CD4-positive, alpha-beta memory T cell (primary cell): Measurements from ENCODE around the gene TAPBPL. TPM values are rescaled to one million over a fixed set of nuclear protein-coding genes. Genes with fewer than 3 reads are reported as not detected.

ENCODE experiments used
- CTCF ChIA-PET: fragments of 350-600 bp; sonication (Branson Sonifier 250); formaldehyde crosslinking; loops from one replicate; lab custom pipeline; 2021; ENCODE audit warnings: inconsistent platforms; ENCODE audit not compliant: partially characterized antibody; lab: Charles Lee
- POLR2A ChIA-PET: fragments of 350-600 bp; sonication (Branson Sonifier 250); formaldehyde crosslinking; loops from one replicate; lab custom pipeline; 2021; ENCODE audit not compliant: partially characterized antibody; lab: Charles Lee
- DNase-seq, 5 donors: peaks; one replicate each; pipeline versions ENCODE4 v3.0.0 to v3.0.0-alpha.2; 2020 to 2022; ENCODE audit warnings: mixed read lengths in 1 of 5
- H3K27ac ChIP-seq: one replicate; pipeline ENCODE4 v1.7.0; 2013; ENCODE audit warnings: low read depth, low read length
- H3K27me3 ChIP-seq: 2 replicates; pipeline ENCODE4 v1.7.0; 2013; ENCODE audit warnings: mild to moderate bottlenecking, low read length, moderate library complexity; ENCODE audit not compliant: insufficient read depth
- H3K36me3 ChIP-seq: 2 replicates; pipeline ENCODE4 v1.7.0; 2013; ENCODE audit warnings: mild to moderate bottlenecking, low read length, moderate library complexity; ENCODE audit not compliant: insufficient read depth
- H3K4me1 ChIP-seq: 2 replicates; pipeline ENCODE4 v1.7.0; 2013; ENCODE audit warnings: mild to moderate bottlenecking, low read length, moderate library complexity; ENCODE audit not compliant: insufficient read depth
- H3K4me3 ChIP-seq, 2 donors: one replicate each; pipeline ENCODE4 v1.7.0; 2013; ENCODE audit warnings: low read length in 2 of 2, mild to moderate bottlenecking in 1 of 2
- H3K9me3 ChIP-seq, 2 donors: one replicate each; pipeline ENCODE4 v1.7.0; 2013; ENCODE audit warnings: low read length in 2 of 2, control low read depth in 1 of 2; ENCODE audit not compliant: control insufficient read depth in 1 of 2
- H3K27ac Mint-ChIP-seq, 7 donors: one replicate each; pipeline ENCODE4 v1.8.0; 2020 to 2021; ENCODE audit warnings: mixed read lengths in 7 of 7, mild to moderate bottlenecking in 6 of 7, inconsistent platforms in 3 of 7, moderate library complexity in 3 of 7
- H3K27me3 Mint-ChIP-seq, 2 donors: one replicate each; pipeline ENCODE4 v1.8.0; 2020 to 2021; ENCODE audit warnings: mixed read lengths in 2 of 2
- H3K36me3 Mint-ChIP-seq, 2 donors: one replicate each; pipeline ENCODE4 v1.8.0; 2020 to 2021; ENCODE audit warnings: mixed read lengths in 2 of 2, inconsistent platforms in 1 of 2, mild to moderate bottlenecking in 1 of 2
- H3K4me1 Mint-ChIP-seq, 4 donors: one replicate each; pipeline ENCODE4 v1.8.0; 2020 to 2021; ENCODE audit warnings: mixed read lengths in 4 of 4, mild to moderate bottlenecking in 1 of 4
- H3K4me3 Mint-ChIP-seq, 8 donors: one replicate each; pipeline ENCODE4 v1.8.0; 2020 to 2021; ENCODE audit warnings: mixed read lengths in 8 of 8, mild to moderate bottlenecking in 7 of 8, moderate library complexity in 6 of 8, inconsistent platforms in 3 of 8
- H3K9me3 Mint-ChIP-seq, 8 donors: one replicate each; pipeline ENCODE4 v1.8.0; 2020 to 2021; ENCODE audit warnings: mixed read lengths in 8 of 8, mild to moderate bottlenecking in 5 of 8, inconsistent platforms in 3 of 8, moderate library complexity in 1 of 8
- intact Hi-C: fragments of 100-400 bp; cut with micrococcal nuclease; formaldehyde crosslinking; loops from one replicate; pipeline ENCODE4 v1.15.1; 2023
- polyA plus RNA-seq, 2 donors: library from polyadenylated mRNA; unstranded; fragments of 300-500 nt; fragmentation: Illumina TruSeq; gene quantifications; one replicate each; pipeline ENCODE4 v1.2.3, GENCODE V29; 2021
- total RNA-seq, 2 experiments: library from RNA; stranded (reverse); gene quantifications; one replicate each; pipeline ENCODE4 v1.2.3, GENCODE V29; 2021

TAPBPL gene
- total and polyA plus RNA-seq, 4 experiments from 2014 or later: 66.4 to 116 (median 84.6) TPM

GRCh38 chr12:6434205-6435140 is 17.4 kb upstream of the TAPBPL start:
- intact Hi-C loops: loop anchor here (1.0 kb wide), 1 partner anchor 10 kb away; the partner anchor contains the start of gene CD27
- Mint-ChIP-seq H3K9me3 (no peaks in the 10 kb centered on the region), H3K27me3 (no peaks in the 10 kb centered on the region), H3K36me3 (no peaks in the 10 kb centered on the region), H3K4me1 (peaks cover 13 to 42% (median 28%) of the 10 kb centered on the region in 4 donors), H3K4me3 (peak overlapping the region in 7 of 8 donors; percentile 36 to 72 (median 58)), H3K27ac (peak overlapping the region in 5 of 7 donors; percentile 78 to 90 (median 82))
- Histone ChIP-seq H3K4me1 (peaks cover 29% of the 10 kb centered on the region), H3K27ac (no peak overlapping the region), H3K4me3 (no peak overlapping the region), H3K36me3 (no peaks in the 10 kb centered on the region), H3K9me3 (no peaks in the 10 kb centered on the region), H3K27me3 (no peaks in the 10 kb centered on the region)
- CTCF ChIA-PET: interaction anchor here (0.6 to 2.2 kb wide), 11 partner anchors 10 to 111 kb away, joined by 3 to 16 read pairs (median 3); partner anchors contain the start of gene CD27
- DNase-seq: peak in 4 of 5 donors; percentile 24 to 58 (median 38)
- POLR2A ChIA-PET: interaction anchor here (1.0 to 6.0 kb wide), 12 partner anchors 8 to 101 kb away, joined by 3 to 48 read pairs (median 6); partner anchors contain the start of genes CD27, MRPL51, TAPBPL and VAMP1

- H3K4me3 Mint-ChIP-seq: no peak overlapping the region
- CTCF ChIA-PET: interaction anchor here (0.8 to 1.4 kb wide), 2 partner anchors 10 to 29 kb away, joined by 3 read pairs; no protein-coding TSS in a partner anchor
Measured at GRCh38 chr12:6435961-6436715, 15.7 kb upstream of the TAPBPL start.

GRCh38 chr12:6437586-6437985 is 14.3 kb upstream of the TAPBPL start:
- Mint-ChIP-seq H3K4me3 (no peak overlapping the region), H3K9me3 (no peaks in the 10 kb centered on the region), H3K27ac (no peak overlapping the region), H3K36me3 (no peaks in the 10 kb centered on the region), H3K4me1 (peaks cover 15 to 32% (median 19%) of the 10 kb centered on the region in 4 donors), H3K27me3 (no peaks in the 10 kb centered on the region)
- no peak for DNase-seq
- peaks cover 20% of the 10 kb centered on the region for H3K4me1 ChIP-seq
- ChIA-PET POLR2A (interaction anchor here (18.0 kb wide), 1 partner anchor 24 kb away, joined by 728 read pairs; no protein-coding TSS in a partner anchor), CTCF (interaction anchor here (1.3 to 2.8 kb wide), 3 partner anchors 10 to 28 kb away, joined by 3 to 20 read pairs (median 5); no protein-coding TSS in a partner anchor)
- H3K27ac ChIP-seq: no peak overlapping the region
- H3K36me3 ChIP-seq: no peaks in the 10 kb centered on the region
- no peaks in the 10 kb centered on the region for H3K9me3 ChIP-seq
- no peaks in the 10 kb centered on the region for H3K27me3 ChIP-seq
- intact Hi-C loops: no loop called here
- no peak overlapping the region for H3K4me3 ChIP-seq

More at GRCh38 chr12:6435961-6436715, 15.7 kb upstream of the TAPBPL start:
- Histone ChIP-seq H3K9me3 (no peaks in the 10 kb centered on the region), H3K27me3 (no peaks in the 10 kb centered on the region), H3K4me1 (peaks cover 21% of the 10 kb centered on the region), H3K36me3 (no peaks in the 10 kb centered on the region), H3K4me3 (no peak overlapping the region), H3K27ac (no peak overlapping the region)
- Mint-ChIP-seq H3K27me3 (no peaks in the 10 kb centered on the region), H3K36me3 (no peaks in the 10 kb centered on the region), H3K27ac (peak overlapping the region in 2 of 7 donors; percentile 55 to 63), H3K4me1 (peaks cover 13 to 31% (median 20%) of the 10 kb centered on the region in 4 donors), H3K9me3 (no peaks in the 10 kb centered on the region)
- POLR2A ChIA-PET: interaction anchor here (3.6 to 6.0 kb wide), 3 partner anchors 8 to 34 kb away, joined by 17 to 48 read pairs (median 28); partner anchors contain the start of genes CD27, TAPBPL and VAMP1
- intact Hi-C loops: no loop called here
- no peak for DNase-seq

GRCh38 chr12:6438345-6438744 is 13.5 kb upstream of the TAPBPL start:
- ChIA-PET POLR2A (interaction anchor here (1.2 to 18.0 kb wide), 4 partner anchors 9 to 32 kb away, joined by 3 to 728 read pairs (median 11); partner anchors contain the start of genes TAPBPL and VAMP1), CTCF (interaction anchor here (1.1 to 2.8 kb wide), 7 partner anchors 11 to 122 kb away, joined by 3 to 20 read pairs (median 4); partner anchors contain the start of gene TAPBPL)
- Histone ChIP-seq H3K9me3 (no peaks in the 10 kb centered on the region), H3K27ac (no peak overlapping the region), H3K27me3 (no peaks in the 10 kb centered on the region), H3K4me1 (peaks cover 18% of the 10 kb centered on the region), H3K4me3 (no peak overlapping the region), H3K36me3 (no peaks in the 10 kb centered on the region)
- H3K4me3 Mint-ChIP-seq: no peak overlapping the region
- DNase-seq: no peak
- no peaks in the 10 kb centered on the region for H3K27me3 Mint-ChIP-seq
- H3K27ac Mint-ChIP-seq: peak overlapping the region in 2 of 7 donors; percentile 66 to 72
- H3K36me3 Mint-ChIP-seq: no peaks in the 10 kb centered on the region
- intact Hi-C loops: no loop called here
- H3K4me1 Mint-ChIP-seq: peaks cover 13 to 32% (median 19%) of the 10 kb centered on the region in 4 donors
- no peaks in the 10 kb centered on the region for H3K9me3 Mint-ChIP-seq

- peaks cover 3 to 8% of the 10 kb centered on the region in 2 donors for H3K36me3 Mint-ChIP-seq
- Histone ChIP-seq H3K27me3 (no peaks in the 10 kb centered on the region), H3K27ac (no peak overlapping the region), H3K4me1 (peaks cover 17% of the 10 kb centered on the region), H3K9me3 (no peaks in the 10 kb centered on the region), H3K36me3 (no peaks in the 10 kb centered on the region), H3K4me3 (no peak overlapping the region)
- H3K9me3 Mint-ChIP-seq: no peaks in the 10 kb centered on the region
- no peaks in the 10 kb centered on the region for H3K27me3 Mint-ChIP-seq
- H3K4me1 Mint-ChIP-seq: peaks cover 17 to 37% (median 20%) of the 10 kb centered on the region in 4 donors
- DNase-seq: no peak
- ChIA-PET POLR2A (interaction anchor here (0.6 to 18.0 kb wide), 5 partner anchors 12 to 98 kb away, joined by 4 to 728 read pairs (median 10); partner anchors contain the start of genes TAPBPL and VAMP1), CTCF (interaction anchor here (1.0 to 2.8 kb wide), 6 partner anchors 17 to 98 kb away, joined by 3 to 20 read pairs (median 5); no protein-coding TSS in a partner anchor)
- no peak overlapping the region for H3K4me3 Mint-ChIP-seq
- intact Hi-C loops: no loop called here
- H3K27ac Mint-ChIP-seq: no peak overlapping the region
Measured at GRCh38 chr12:6440391-6440790, 11.5 kb upstream of the TAPBPL start.

- H3K4me3 Mint-ChIP-seq: peak overlapping the region in 5 of 8 donors; percentile 9 to 96 (median 85)
- CTCF ChIA-PET: interaction anchor here (0.7 to 15.4 kb wide), 4 partner anchors 15 to 108 kb away, joined by 3 to 247 read pairs (median 20); no protein-coding TSS in a partner anchor
- H3K4me1 Mint-ChIP-seq: peaks cover 24 to 58% (median 35%) of the 10 kb centered on the region in 4 donors
- intact Hi-C loops: no loop called here
- DNase-seq: no peak
- no peaks in the 10 kb centered on the region for H3K9me3 Mint-ChIP-seq
- peak overlapping the region; percentile 80 to 99 (median 92) for H3K27ac Mint-ChIP-seq
- no peak overlapping the region for H3K27ac ChIP-seq
- no peaks in the 10 kb centered on the region for H3K27me3 ChIP-seq
- peaks cover 18 to 23% of the 10 kb centered on the region in 2 donors for H3K36me3 Mint-ChIP-seq
- H3K4me1 ChIP-seq: peaks cover 32% of the 10 kb centered on the region
- POLR2A ChIA-PET: interaction anchor here (3.6 to 18.0 kb wide), 5 partner anchors 8 to 28 kb away, joined by 28 to 728 read pairs (median 77); partner anchors contain the start of genes TAPBPL and VAMP1
- H3K36me3 ChIP-seq: no peaks in the 10 kb centered on the region
- H3K27me3 Mint-ChIP-seq: no peaks in the 10 kb centered on the region
- no peak overlapping the region for H3K4me3 ChIP-seq
- H3K9me3 ChIP-seq: no peaks in the 10 kb centered on the region
Measured at GRCh38 chr12:6442836-6443235, 9.0 kb upstream of the TAPBPL start.
